Measurements from ENCODE around the gene GLI3.

Gene GLI3

GRCh38 chr7:41912851-41913567, 324.0 kb downstream of the GLI3 start:
- DNase-seq, result no peak

GRCh38 chr7:41912426-41912825, 324.6 kb downstream of the GLI3 start:
- no peak for DNase-seq

GRCh38 chr7:41911792-41912191, 325.2 kb downstream of the GLI3 start:
- DNase-seq, result no peak
